NCI-H2196 treated with DMSO at 0.1 percent for 48 hours (cell line): ENCODE measurements around the gene KANK4.

Experiments
- DNase-seq: peaks from one replicate; lab custom pipeline; 2025; ENCODE audit not compliant: unreplicated experiment; lab: John Stamatoyannopoulos, UW

KANK4 gene

DNA sequence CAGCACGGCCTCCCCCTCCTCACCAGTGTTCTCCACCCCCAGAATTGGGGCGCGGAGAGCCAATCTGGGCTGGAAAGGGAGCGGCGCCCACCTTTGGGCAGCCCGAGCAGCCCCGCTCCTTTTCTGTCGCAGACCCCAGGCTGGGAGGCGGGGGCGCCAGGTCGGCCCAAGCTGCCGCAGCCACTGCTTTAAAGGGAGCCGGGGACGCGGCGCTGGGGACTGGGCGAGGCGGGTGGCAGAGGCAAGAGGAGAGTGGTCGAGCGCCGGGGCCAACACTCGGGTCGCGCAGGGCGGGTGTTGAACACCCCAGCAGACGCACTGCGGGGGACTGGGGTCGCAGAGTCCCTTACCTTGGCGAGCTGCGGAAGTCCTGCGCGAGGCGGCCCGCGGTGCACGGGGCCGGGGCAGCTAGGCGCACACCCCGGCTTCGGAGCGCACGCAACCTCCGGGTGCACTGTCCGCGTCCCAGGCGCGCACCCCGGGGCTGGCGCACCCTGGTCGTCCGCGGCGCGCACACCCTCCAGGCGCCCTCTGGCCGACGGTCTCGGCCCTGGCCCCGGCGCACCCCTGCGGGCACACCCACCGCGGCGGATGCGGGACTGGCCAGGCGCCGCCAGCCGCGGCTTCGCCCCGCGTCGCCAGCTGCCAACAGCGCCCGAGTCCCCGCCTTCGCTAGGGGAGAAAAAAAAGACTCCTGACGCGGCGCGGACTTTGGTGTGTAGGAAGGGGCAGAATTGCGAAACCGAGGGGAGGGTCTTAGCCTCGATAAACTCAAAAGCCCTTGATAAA lies at the start of gene KANK4:
Gene KANK4 (minus strand): TSS at position 679 of the 789 bp plus-strand sequence. CDS start 37,870 bp downstream, outside the sequence.
- DNase-seq = no peak

DNA sequence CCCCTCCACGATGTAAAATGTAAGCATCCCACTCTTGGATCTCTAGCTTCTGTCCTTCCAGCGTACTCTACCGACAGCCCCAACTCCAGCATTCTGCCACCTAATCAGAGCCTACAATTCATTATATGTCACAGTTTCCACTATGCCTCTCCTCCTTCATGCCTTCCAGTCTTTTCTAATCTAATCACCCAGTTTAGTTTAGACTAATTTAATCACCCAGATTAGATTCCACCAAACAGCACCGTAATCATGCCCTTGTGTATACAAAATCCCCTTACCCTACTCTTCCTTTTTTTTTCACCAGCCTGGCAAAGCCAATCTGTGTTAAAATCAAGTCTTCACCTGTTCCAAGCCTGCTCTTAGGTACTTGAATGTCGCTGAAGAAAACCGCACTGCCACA lies 49.8 kb upstream of the KANK4 start:
- DNase-seq = no peak

DNA sequence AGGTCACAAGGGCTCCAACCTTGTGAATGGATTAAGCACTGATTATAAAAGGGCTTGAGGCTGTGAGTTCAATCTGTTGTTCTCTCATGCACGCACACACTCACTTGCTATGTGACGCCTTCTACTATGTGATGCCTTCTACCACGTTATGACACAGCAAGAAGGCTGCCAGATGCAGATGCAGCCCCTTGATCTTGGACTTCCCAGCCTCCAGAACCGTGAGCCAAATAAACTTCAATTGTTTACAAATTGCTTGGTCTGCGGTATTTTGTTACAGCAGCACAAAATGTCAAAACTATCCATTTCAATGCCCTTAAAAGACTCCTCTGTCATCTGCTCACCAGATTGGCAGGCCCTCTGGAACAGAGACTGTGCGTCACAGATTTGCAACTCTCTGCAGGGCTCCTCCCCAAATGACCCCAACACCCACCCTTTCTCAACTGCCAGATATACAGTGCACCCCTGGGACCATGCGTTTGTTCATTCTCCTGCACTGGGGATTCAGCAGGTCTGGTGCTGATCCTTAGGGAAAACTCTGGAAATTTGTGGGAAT lies 47.8 kb upstream of the KANK4 start:
- no peak for DNase-seq

DNA sequence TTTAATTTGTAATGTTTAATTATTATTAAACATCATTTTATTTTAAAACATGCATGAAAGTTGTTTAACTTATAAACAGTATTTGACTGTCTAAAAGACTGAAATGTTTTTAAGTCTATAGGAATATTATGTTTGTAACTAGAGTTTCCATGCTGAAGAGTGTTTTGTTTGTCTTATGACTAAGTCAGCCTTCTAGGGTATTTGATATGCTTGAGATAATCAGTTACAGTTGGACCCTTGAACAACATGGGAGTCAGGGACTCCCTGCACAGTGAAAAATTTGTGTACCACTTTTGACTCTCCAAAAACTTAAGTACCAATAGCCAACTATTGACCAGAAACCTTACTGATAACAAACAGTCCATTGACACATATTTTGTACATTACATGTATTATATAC lies 45.5 kb upstream of the KANK4 start:
- DNase-seq = no peak

DNA sequence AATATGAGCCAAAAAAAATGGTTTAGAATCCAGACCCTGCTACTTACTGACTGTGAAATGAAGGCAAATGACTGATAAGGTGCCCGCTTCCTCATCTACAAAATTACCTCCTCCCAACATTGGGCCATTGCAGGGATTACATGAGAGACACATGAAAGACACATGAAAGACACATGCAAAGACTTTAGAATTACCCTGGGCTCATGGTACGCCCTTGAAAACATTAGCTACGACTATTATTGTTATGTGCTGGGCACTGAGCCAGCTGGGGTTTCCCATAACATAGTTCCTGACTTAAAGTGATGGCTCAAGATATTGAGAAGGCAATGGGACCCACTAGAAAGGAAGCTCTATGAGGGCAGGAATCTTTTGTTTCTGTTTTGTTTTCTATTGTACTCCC lies 43.7 kb upstream of the KANK4 start:
- no peak for DNase-seq

DNA sequence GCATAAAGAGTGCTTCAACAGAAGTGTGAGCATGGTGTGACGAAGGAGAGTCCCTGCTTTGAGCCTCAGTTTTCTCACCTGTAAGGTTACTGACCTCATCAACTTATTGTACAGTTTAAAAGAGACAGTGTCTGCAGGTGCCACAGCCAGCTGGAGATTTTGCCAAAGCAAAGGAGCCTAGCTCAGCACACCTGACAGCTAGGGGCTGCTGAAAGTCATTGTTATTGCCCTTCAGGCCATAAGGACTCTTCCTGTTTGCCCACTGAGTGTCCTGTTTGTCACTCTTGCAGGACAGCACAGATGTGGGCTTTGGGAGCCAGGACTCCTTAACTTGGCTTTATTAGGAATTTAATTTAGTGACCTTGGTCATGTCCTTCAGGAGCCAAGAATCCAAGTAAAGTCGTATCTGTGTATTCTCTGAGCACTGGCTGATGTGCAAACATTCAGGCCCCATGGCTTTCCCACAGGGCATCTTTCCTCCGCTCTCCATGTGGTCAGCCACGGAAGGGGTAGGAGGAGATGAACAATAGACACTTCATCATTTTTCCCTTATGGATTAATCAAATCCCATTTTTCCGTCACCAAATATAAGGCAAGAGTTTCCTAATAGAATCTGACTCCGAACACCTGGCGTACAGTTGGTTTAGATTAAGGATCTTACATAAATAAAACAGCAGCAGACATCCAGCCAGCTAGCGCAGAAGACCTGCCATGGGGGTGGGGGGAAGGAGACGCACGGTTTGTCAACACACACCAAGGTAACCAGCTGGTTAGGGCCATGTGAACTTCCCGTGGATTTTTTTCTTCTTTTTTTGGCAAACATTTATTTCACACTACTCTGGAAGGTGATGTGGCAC lies 43.1 kb upstream of the KANK4 start:
- no peak for DNase-seq

DNA sequence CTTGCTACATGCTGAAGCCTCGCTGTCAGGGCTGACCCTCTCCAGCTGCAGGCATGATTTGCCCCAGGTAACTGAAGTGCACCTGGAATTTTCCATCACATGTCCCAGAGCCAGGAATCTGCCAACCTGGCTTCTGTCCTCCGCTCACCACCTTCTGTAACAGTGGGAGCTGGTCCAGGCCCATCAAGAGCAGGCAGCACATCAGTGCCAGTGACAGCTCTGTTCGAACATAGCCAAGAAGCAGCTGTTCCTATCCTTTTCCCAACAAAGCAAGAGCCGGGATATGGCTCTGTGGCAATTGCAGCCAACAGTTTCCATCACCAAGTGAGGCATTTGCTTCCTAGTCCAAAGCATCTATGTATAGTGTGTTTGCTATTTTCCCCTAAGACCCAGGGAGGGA lies 42.2 kb upstream of the KANK4 start:
- DNase-seq = no peak

DNA sequence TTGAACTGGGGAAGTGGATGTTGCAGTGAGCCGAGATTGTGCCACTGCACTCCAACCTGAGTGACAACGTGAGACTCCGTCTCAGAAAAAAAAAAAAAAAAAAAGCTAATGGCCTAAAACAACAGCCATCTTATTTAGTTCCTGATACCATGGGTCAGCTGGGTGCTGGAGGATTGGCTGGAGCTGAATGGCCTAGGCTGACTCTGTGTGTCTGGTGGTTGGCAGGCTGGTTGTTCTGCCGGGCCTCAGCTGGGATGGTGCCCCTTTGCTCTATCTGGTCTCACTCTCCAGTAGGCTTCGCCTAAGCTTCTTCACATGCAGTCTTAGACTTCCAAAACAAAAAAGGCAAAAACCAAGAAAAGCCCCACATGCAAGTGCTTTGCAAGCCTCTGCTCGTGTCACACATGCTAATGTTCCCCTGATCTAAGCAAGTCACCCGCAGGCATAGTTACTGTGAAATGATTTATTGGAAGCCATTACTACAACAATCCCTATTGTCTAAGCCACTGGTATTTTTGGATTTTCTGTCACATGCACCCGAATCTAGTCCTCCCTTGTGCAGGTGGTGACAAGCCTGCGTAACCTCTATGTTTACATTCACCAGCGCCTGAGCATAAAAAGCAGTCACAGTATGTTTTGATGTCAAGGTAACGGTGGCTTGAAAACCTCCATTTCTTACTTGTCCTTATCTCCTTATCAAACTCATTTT lies 39.6 kb upstream of the KANK4 start:
- no peak for DNase-seq

DNA sequence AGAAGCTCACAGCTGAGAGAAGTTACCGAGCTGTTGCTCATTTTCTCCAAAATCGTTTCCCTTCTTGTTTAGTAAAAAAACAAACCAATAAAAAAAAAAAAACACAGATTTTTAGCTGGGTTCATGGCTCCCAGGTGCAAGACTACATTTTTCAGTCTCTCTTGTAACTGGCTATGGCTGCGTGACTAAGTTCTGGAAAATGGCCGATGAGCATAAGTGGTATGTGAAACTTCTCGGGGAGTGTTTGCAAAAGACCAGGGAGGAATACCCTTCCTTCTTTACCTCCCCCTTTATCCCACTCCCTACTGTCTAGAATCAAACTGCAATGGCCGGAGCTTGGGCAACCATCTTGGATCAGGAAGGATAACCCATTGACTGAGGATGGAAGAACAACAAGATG lies 38.7 kb upstream of the KANK4 start:
- no peak for DNase-seq

DNA sequence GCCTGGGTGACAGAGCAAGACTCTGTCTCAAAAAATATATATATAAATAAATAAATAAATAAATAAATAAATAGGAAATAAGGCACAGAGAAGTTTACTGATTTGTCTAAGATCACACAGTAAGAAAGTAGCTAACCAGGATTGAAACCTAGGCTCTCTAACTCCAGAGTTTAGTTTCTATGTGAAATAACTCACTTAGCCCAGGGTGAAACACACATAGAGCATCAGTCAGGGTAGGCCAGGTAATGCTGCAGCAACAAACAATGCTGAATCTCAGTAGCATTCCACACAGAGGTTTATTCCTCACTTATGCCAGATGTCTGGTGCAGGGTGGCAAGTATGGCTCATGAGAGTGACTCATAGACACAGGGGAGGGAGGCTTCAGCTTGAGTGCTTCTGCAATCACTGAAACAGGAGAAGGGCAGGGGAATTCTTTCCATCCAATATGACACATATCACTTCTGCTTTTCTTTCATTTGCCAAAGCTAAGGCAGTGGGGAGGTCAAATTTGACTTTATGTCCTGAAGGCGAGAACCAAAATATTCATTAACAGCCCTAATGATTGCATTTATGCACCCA lies 37.1 kb upstream of the KANK4 start:
- no peak for DNase-seq

DNA sequence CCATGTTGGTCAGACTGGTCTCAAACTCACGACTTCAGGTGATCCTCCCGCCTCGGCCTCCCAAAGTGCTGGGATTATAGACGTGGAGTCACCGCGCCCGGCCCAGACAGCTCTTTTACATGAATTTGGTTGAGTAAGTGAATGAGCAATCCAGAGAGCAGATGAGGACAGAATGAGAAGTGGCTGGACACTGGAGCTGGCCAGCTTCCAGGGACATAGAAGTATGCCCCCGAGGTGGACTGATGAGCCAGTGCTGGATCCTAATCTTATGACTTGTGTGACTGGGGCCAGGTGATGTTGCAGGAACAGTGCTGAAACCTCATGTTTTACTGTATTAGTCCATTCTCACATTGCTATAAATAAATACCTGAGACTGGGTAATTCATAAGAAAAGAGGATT lies 35.9 kb upstream of the KANK4 start:
- DNase-seq = no peak

DNA sequence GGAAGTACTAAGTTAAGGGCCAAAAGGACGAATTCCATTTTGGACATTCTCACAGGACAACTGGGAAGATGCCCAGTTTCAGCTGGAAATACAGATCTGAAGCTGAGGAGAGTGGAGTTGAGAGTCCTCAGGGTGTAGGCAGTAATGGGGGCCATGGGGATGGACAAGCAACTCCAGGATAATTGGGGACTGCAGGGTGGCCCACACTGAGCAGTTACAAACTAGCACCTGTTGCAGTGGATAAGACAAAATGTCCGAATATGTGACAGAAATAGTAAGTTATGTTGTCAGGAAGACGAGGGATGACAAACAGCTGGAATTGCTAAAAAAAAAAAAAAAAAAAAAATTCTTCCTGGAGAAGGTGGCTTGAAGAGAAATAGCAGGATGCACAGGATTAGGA lies 34.6 kb upstream of the KANK4 start:
- DNase-seq = no peak

DNA sequence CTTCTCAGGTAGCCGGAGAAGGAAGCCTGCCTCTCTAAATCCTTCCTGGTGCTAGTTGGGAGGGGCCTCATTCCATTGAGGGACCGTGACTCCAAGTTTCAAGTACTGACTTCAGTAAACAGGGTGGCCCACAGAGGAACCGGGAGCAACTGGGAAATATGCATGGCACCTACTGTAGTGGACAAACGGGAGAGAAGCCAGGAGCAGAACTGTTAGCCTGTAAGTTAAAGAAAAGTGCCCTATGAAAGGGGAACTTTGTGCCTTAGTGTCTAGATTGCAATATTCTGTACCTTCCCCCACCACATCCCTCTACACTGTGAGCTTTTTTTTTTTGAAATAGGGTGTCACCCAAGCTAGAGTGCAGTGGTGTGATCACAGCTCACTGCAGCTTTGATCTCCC lies 33.2 kb upstream of the KANK4 start:
- DNase-seq = no peak

DNA sequence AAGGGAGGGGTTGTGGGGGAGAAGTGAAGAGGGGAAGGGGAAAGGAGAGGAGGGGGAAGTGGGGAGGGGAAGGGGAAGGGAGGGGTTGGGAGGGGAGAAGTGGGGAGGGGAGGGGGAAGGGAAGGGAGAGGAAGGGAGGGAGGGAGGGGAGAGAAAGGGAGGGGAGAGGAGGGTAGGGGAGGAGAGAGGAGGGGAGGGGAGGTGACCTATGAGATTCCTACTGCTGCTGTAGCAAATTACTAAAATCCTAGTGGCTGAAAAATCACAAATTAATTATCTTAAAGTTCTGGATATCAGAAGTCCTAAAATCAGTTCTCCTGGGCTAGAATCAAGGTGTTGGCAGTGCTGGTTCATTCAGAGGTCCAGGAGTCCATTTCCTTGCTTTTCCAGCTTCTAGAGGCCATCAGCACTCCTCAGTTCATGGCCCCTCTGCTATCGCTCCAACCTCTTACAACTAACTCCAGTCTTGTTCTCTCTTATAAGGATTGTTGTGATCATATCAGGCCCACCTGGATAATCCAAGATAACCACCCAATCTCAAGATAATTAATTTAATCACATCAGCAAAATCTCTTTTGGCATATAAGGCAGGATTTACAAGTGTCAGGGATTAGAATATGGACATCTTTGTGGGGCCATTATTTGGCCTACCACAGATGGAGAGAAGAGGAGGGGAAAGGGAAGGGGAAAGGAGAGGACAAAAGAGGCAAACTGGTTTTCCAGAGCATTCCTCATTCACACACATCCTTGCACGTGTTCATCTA lies 30.4 kb upstream of the KANK4 start:
- DNase-seq = no peak

DNA sequence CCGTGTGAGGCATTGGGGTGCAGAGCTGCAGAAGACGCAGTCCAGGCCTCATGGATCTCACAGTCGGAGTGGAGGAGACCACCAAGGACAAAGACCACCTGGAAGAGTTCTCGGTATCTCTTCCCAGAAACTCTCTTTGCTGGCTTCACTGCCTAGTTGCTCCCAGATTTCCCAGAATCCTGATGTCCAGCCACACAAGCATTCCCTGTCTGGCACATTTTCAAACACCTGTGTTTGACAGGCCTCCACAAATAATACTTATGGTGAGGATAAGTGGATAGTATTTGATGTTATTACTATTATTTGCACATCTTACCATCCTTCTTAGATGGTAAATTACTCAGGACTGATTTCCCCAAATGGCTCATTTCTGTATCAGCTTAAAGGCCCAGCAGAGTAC lies 27.7 kb upstream of the KANK4 start:
- no peak for DNase-seq

DNA sequence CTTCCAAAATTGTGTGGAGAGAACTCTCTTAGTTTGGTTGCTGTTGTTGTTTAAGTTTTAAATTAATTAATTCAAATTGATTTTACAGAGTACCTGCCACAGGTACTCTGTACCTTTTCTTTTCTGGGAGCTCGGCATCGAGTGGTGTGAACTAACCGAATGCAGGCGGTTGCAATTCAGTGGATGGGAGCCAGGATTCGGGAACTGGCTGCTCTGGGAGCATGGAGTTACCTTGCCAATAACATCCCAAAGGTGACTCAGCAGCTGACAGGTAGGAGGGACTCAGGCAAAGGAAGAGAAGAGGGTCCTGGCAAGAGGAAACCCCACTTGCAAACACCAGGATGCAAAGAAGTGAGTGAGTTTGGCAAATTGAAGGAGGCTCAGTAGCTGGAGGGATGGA lies 24.7 kb upstream of the KANK4 start:
- no peak for DNase-seq

DNA sequence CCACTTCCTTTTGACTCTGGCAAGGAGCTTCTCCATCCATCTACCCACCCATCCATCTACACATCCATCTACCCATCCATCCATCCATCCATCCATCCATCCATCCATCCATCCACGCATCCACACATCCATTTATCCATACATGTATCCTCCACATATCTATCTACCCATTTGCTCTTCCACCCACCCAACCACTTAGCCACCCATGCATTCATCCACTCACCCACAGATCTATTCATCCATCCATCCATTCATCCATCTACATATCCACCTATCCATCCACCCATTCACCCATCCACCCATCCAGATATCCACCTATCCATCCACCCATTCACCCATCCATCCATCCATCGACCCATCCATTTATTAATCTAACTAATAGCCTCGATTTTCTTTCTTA lies 23.0 kb upstream of the KANK4 start:
- DNase-seq = no peak

DNA sequence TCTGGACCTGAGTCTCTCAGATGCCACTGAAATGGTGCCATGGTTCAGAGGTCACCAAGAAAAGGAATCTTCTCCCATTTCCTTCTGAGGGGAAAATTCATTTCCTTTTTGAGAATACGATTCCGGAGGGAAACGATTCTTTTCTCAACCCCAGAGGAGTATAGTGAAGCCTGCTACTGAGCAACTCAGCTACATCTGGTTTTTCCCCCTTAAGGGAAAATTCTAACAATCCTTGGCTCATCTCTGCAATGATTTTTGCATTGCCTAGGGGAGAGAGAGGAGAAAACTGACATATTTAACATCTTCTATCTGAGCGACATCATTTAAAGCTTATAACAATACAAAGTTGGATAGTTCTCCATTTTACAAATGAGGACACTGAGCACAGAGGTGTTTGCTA lies 22.4 kb upstream of the KANK4 start:
- DNase-seq = no peak

DNA sequence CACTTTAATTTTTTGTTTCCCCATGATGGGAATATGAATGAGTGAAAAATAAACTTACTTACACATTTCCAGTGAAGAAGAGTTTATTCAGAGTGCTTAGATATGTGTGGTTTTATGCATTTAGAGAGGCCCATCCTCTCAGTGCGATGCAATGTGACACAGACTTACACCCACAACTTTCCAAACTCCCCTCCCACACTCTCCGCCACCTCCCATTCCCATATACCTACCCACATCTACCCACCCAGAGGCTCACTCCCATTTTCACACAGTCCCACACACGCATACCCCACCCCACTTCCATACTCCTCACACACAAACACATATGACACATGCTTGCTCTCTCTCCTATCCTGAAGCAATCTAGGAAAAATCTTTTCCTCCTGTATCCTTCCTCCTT lies 21.9 kb upstream of the KANK4 start:
- DNase-seq = no peak
